HEK293 (cell line): ENCODE results near the gene RGR.
A peak's percentile ranks its signal among the peaks of the same experiment; 100 is the strongest.

Experiments
- CTCF ChIA-PET: fragments of 350-600 bp; formaldehyde crosslinking; extraction: SDS; loops from one replicate; lab custom pipeline; 2021; ENCODE audit warnings: antibody characterized with exemption; lab: Yijun Ruan, JAX
- POLR2A ChIA-PET: fragments of 300-600 bp; formaldehyde crosslinking; extraction: SDS; loops from one replicate; lab custom pipeline; 2020; ENCODE audit warnings: antibody characterized with exemption, inconsistent platforms; lab: Yijun Ruan, JAX
- H3K27ac ChIP-seq: fragments of 200-500 bp; sonication (Bioruptor generic); 2 replicates; pipeline ENCODE4 v1.5.1; 2014; ENCODE audit warnings: low read depth, low read length, control low read depth, inconsistent platforms; ENCODE audit errors: extremely low read depth
- H3K36me3 ChIP-seq, 2 experiments: fragments of 200-500 bp in 1 of 2; sonication (Bioruptor generic) in 1 of 2; 1 replicate in 1 of 2; 2 replicates in 1 of 2; pipeline ENCODE4 v1.5.1; 2014 to 2017; ENCODE audit warnings: inconsistent platforms in 2 of 2, low read length in 2 of 2; ENCODE audit not compliant: control insufficient read depth in 2 of 2, insufficient read depth in 1 of 2
- H3K4me1 ChIP-seq: fragments of 200-500 bp; sonication (Bioruptor generic); 2 replicates; pipeline ENCODE4 v1.5.1; 2014; ENCODE audit warnings: mild to moderate bottlenecking, low read length, inconsistent platforms; ENCODE audit not compliant: control insufficient read depth, insufficient read depth
- H3K4me3 ChIP-seq: 2 replicates; pipeline ENCODE4 v1.5.1; 2011; ENCODE audit warnings: low read depth, mild to moderate bottlenecking, control low read depth, low read length, moderate library complexity
- H3K9me3 ChIP-seq: fragments of 200-500 bp; sonication (Bioruptor generic); 2 replicates; pipeline ENCODE4 v1.5.1; 2014; ENCODE audit warnings: low read depth, low read length, inconsistent platforms; ENCODE audit not compliant: control insufficient read depth, insufficient read depth
- GLI2 ChIP-seq: fragments of 450-650 bp; formaldehyde crosslinking; IDR thresholded peaks from 2 replicates; pipeline ENCODE4; 2017; ENCODE audit warnings: missing biosample characterization, missing genetic modification characterization, low read depth, borderline replicate concordance
- PRDM10 ChIP-seq: fragments of 450-650 bp; formaldehyde crosslinking; IDR thresholded peaks from 2 replicates; pipeline ENCODE4 v1.5.1; 2016; ENCODE audit warnings: missing biosample characterization, missing genetic modification characterization
- SETDB1 ChIP-seq: IDR thresholded peaks from one replicate; pipeline ENCODE4 v1.6.1; 2017; ENCODE audit warnings: mild to moderate bottlenecking, low read length, moderate library complexity, mixed read lengths; ENCODE audit not compliant: insufficient read length
- SP7 ChIP-seq: fragments of 450-650 bp; formaldehyde crosslinking; IDR thresholded peaks from 2 replicates; pipeline ENCODE4 v1.5.1; 2016; ENCODE audit warnings: missing biosample characterization, missing genetic modification characterization
- TCF7L2 ChIP-seq: IDR thresholded peaks from 2 replicates; pipeline ENCODE4 v1.6.1; 2011; ENCODE audit warnings: low read depth, mild to moderate bottlenecking, inconsistent platforms, low read length, moderate library complexity, borderline replicate concordance
- ZBTB17 ChIP-seq: fragments of 450-650 bp; formaldehyde crosslinking; IDR thresholded peaks from 2 replicates; pipeline ENCODE4 v1.5.1; 2016; ENCODE audit warnings: missing biosample characterization, missing genetic modification characterization
- ZBTB8A ChIP-seq: fragments of 450-650 bp; formaldehyde crosslinking; IDR thresholded peaks from 2 replicates; pipeline ENCODE4 v1.5.1; 2016; ENCODE audit warnings: missing biosample characterization, missing genetic modification characterization
- ZFHX2 ChIP-seq: fragments of 450-650 bp; formaldehyde crosslinking; conservative IDR thresholded peaks from 2 replicates; pipeline ENCODE4 v1.5.1; 2016; ENCODE audit warnings: missing biosample characterization, missing genetic modification characterization
- ZFP37 ChIP-seq: fragments of 450-650 bp; formaldehyde crosslinking; IDR thresholded peaks from 2 replicates; pipeline ENCODE4 v1.5.1; 2016; ENCODE audit warnings: missing biosample characterization, missing genetic modification characterization
- ZNF138 ChIP-seq: fragments of 450-650 bp; formaldehyde crosslinking; IDR thresholded peaks from 2 replicates; pipeline ENCODE4 v1.5.1; 2016; ENCODE audit warnings: missing biosample characterization, missing genetic modification characterization, borderline replicate concordance
- ZNF140 ChIP-seq: fragments of 450-650 bp; formaldehyde crosslinking; IDR thresholded peaks from 2 replicates; pipeline ENCODE4 v1.5.1; 2016; ENCODE audit warnings: missing biosample characterization, missing genetic modification characterization
- ZNF292 ChIP-seq: fragments of 450-650 bp; formaldehyde crosslinking; IDR thresholded peaks from 2 replicates; pipeline ENCODE4 v1.5.1; 2016; ENCODE audit warnings: low read depth, missing biosample characterization, missing genetic modification characterization, borderline replicate concordance
- ZNF311 ChIP-seq: fragments of 450-650 bp; formaldehyde crosslinking; IDR thresholded peaks from 2 replicates; pipeline ENCODE4 v1.5.1; 2017; ENCODE audit warnings: missing biosample characterization, missing genetic modification characterization, borderline replicate concordance
- ZNF366 ChIP-seq: fragments of 450-650 bp; formaldehyde crosslinking; conservative IDR thresholded peaks from 2 replicates; pipeline ENCODE4 v1.5.1; 2016; ENCODE audit warnings: missing biosample characterization, missing genetic modification characterization
- ZNF423 ChIP-seq: fragments of 450-650 bp; formaldehyde crosslinking; IDR thresholded peaks from 2 replicates; pipeline ENCODE4 v1.5.1; 2016; ENCODE audit warnings: missing biosample characterization, missing genetic modification characterization
- ZNF473 ChIP-seq: fragments of 450-650 bp; formaldehyde crosslinking; IDR thresholded peaks from 2 replicates; pipeline ENCODE4 v1.5.1; 2017; ENCODE audit warnings: missing biosample characterization, missing genetic modification characterization
- ZNF521 ChIP-seq: fragments of 450-650 bp; formaldehyde crosslinking; IDR thresholded peaks from 2 replicates; pipeline ENCODE4 v1.5.1; 2017; ENCODE audit warnings: missing biosample characterization, mild to moderate bottlenecking, missing genetic modification characterization
- ZNF561 ChIP-seq: fragments of 450-650 bp; IDR thresholded peaks from 2 replicates; pipeline ENCODE4 v1.5.1; 2018; ENCODE audit warnings: missing biosample characterization, missing genetic modification characterization, borderline replicate concordance
- ZNF571 ChIP-seq: fragments of 450-650 bp; formaldehyde crosslinking; IDR thresholded peaks from 2 replicates; pipeline ENCODE4 v1.5.0; 2017; ENCODE audit warnings: missing biosample characterization, missing genetic modification characterization
- ZNF623 ChIP-seq: fragments of 450-650 bp; formaldehyde crosslinking; IDR thresholded peaks from 2 replicates; pipeline ENCODE4 v1.5.1; 2016; ENCODE audit warnings: missing biosample characterization, missing genetic modification characterization
- ZNF654 ChIP-seq: fragments of 450-650 bp; formaldehyde crosslinking; IDR thresholded peaks from 2 replicates; pipeline ENCODE4 v1.5.1; 2016; ENCODE audit warnings: low read depth, missing biosample characterization, missing genetic modification characterization
- ZNF670 ChIP-seq: fragments of 450-650 bp; formaldehyde crosslinking; IDR thresholded peaks from 2 replicates; pipeline ENCODE4 v1.5.1; 2016; ENCODE audit warnings: missing biosample characterization, missing genetic modification characterization, low read depth
- ZNF768 ChIP-seq: fragments of 450-650 bp; formaldehyde crosslinking; IDR thresholded peaks from 2 replicates; pipeline ENCODE4 v1.5.1; 2018; ENCODE audit warnings: missing biosample characterization, mild to moderate bottlenecking, missing genetic modification characterization
- ZSCAN16 ChIP-seq: fragments of 450-650 bp; formaldehyde crosslinking; IDR thresholded peaks from 2 replicates; pipeline ENCODE4 v1.5.1; 2016; ENCODE audit warnings: missing biosample characterization, missing genetic modification characterization

RGR gene

GRCh38 chr10:84212014-84212413 lies 32.8 kb upstream of the RGR start:
- no peak for TF ChIP-seq ZNF521 (tag by site-specific recombination)
- no peak for TF ChIP-seq SETDB1
- no peak for TF ChIP-seq ZFP37 (tag by site-specific recombination)
- TF ChIP-seq ZBTB8A (tag by site-specific recombination), result no peak
- TF ChIP-seq ZNF311, result no peak
- TF ChIP-seq TCF7L2, result no peak
- TF ChIP-seq ZNF623, result no peak
- no peak for TF ChIP-seq ZFHX2 (tag by site-specific recombination)
- TF ChIP-seq ZNF292 (tag by site-specific recombination), result no peak
- TF ChIP-seq ZNF366 (tag by site-specific recombination), result no peak
- TF ChIP-seq ZNF140, result no peak
- no peak for TF ChIP-seq ZBTB17 (tag by site-specific recombination)
- TF ChIP-seq SP7 (tag by site-specific recombination), result no peak
- TF ChIP-seq, all 188 proteins: peak for 0
- ChIA-PET CTCF (interaction anchor here (0.6 to 1.3 kb wide), 3 partner anchors 64 to 325 kb away, joined by 3 to 9 read pairs (median 3); no protein-coding TSS in a partner anchor), POLR2A (no interaction called here)

DNA sequence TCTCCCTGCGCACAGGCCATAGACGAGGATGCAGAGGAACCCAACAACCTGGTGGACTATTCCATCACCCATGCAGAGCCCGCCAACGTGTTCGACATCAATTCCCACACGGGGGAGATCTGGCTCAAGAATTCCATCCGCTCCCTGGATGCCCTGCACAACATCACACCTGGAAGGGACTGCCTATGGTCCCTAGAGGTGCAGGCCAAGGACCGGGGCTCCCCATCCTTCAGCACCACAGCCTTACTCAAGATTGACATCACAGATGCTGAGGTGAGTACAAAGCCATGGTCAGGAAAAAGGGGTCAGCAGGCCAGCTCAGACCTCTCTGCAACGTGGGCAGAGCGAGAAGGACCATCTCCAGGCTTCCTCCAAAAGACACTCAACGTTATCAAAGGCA lies 31.8 kb upstream of the RGR start:
- no peaks in the 10 kb centered on the region for H3K9me3 ChIP-seq
- ChIA-PET CTCF (interaction anchor here (0.6 to 1.1 kb wide), 3 partner anchors 20 to 324 kb away, joined by 3 read pairs; no protein-coding TSS in a partner anchor), POLR2A (no interaction called here)
- H3K36me3 ChIP-seq, result no peaks in the 10 kb centered on the region
- H3K27ac ChIP-seq, result no peak overlapping the region
- no peaks in the 10 kb centered on the region for H3K4me1 ChIP-seq
- TF ChIP-seq GLI2 (tag by site-specific recombination) (no peak), ZNF138 (no peak)
- H3K4me3 ChIP-seq, result no peak overlapping the region

More at GRCh38 chr10:84212014-84212413, 32.8 kb upstream of the RGR start:
- Histone ChIP-seq H3K9me3 (no peaks in the 10 kb centered on the region), H3K36me3 (no peaks in the 10 kb centered on the region), H3K4me1 (no peaks in the 10 kb centered on the region), H3K4me3 (no peak overlapping the region), H3K27ac (no peak overlapping the region)

GRCh38 chr10:84214046-84214572 lies 30.7 kb upstream of the RGR start:
- Histone ChIP-seq H3K36me3 (no peaks in the 10 kb centered on the region), H3K4me1 (no peaks in the 10 kb centered on the region), H3K27ac (no peak overlapping the region), H3K9me3 (no peaks in the 10 kb centered on the region), H3K4me3 (no peak overlapping the region)
- POLR2A ChIA-PET, result no interaction called here
- TF ChIP-seq ZNF473 (tag by site-specific recombination), result no peak
- no peak for TF ChIP-seq ZNF561
- TF ChIP-seq ZNF670 (tag by site-specific recombination), result no peak
- no peak for TF ChIP-seq ZNF768 (tag by site-specific recombination)
- no peak for TF ChIP-seq ZNF571 (tag by site-specific recombination)
- TF ChIP-seq ZFP37 (tag by site-specific recombination), result no peak
- CTCF ChIA-PET, result interaction anchor here (0.6 to 1.3 kb wide), 7 partner anchors 14 to 154 kb away, joined by 3 to 6 read pairs (median 4); no protein-coding TSS in a partner anchor

DNA sequence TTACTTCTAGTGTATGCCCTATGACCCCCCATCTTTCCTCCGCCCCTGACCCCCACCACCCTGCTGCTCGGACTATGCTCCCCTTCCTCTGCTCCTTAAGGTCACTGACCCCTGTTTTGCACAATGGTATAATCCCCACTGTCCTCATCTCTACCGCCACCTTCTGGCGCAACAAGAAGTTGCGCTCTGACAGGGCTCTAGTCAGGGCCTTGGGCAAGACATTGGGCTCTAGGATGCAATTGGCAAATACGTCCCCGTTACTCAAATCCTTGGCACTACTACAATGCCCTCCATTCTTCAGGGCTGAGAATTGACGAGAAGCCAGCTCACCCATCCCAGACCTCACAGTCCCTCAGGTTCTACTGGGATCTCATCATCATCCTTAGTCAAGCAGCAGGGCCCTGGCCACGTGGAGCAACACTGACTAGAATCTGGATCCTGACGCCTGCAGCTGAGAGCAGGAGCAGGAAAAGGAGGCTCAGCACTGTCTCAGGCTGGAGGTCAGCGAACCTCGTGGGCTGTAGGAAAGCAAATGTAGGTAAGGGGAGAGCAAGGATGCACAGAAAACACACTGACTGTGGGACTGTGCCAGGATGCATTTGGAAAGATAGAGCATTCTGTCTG lies 30.1 kb upstream of the RGR start:
- H3K9me3 ChIP-seq, result no peaks in the 10 kb centered on the region
- POLR2A ChIA-PET, result no interaction called here
- no peak overlapping the region for H3K4me3 ChIP-seq
- H3K36me3 ChIP-seq, result no peaks in the 10 kb centered on the region
- no peaks in the 10 kb centered on the region for H3K4me1 ChIP-seq
- CTCF ChIA-PET, result interaction anchor here (0.6 to 1.8 kb wide), 10 partner anchors 13 to 1580 kb away, joined by 3 to 6 read pairs (median 4); no protein-coding TSS in a partner anchor
- TF ChIP-seq ZNF654 (tag by site-specific recombination), result peak; percentile 17; the same call in 1 of the 2 replicates
- peak; percentile 39; the same call in 1 of the 2 replicates for TF ChIP-seq PRDM10
- TF ChIP-seq ZSCAN16 (tag by site-specific recombination), result no peak
- no peak for TF ChIP-seq ZNF423 (tag by site-specific recombination)
- H3K27ac ChIP-seq, result no peak overlapping the region
